Stimulated activated effector memory CD8-positive, alpha-beta T cell treated with anti-CD3 and anti-CD28 coated beads, Interleukin-12 subunit alpha, Interleukin-12 subunit beta, amount 100 ng/mL, for 72 hours (primary cell): ENCODE measurements around the gene TMEM41A.
A peak's percentile ranks its signal among the peaks of the same experiment; 100 is the strongest.

Experiments used
- ATAC-seq: fragments of 150-1000 bp; cut with Tn5 transposase; 2 replicates; pipeline ENCODE4 v1.10.0; 2021
- DNase-seq, 2 donors: peaks; one replicate each; pipeline ENCODE4 v3.0.0; 2021 to 2022; ENCODE audit warnings: low spot score in 2 of 2
- H3K27ac Mint-ChIP-seq: one replicate; pipeline ENCODE4 v1.8.0; 2022; ENCODE audit warnings: mild to moderate bottlenecking, mixed read lengths
- H3K36me3 Mint-ChIP-seq: one replicate; pipeline ENCODE4 v1.8.0; 2022; ENCODE audit warnings: mild to moderate bottlenecking, mixed read lengths
- H3K4me1 Mint-ChIP-seq: one replicate; pipeline ENCODE4 v1.8.0; 2022; ENCODE audit warnings: mixed read lengths
- H3K4me3 Mint-ChIP-seq: one replicate; pipeline ENCODE4 v1.8.0; 2022; ENCODE audit warnings: mild to moderate bottlenecking, mixed read lengths
- H3K9me3 Mint-ChIP-seq: one replicate; pipeline ENCODE4 v1.8.0; 2022; ENCODE audit warnings: mixed read lengths

TMEM41A gene

DNA sequence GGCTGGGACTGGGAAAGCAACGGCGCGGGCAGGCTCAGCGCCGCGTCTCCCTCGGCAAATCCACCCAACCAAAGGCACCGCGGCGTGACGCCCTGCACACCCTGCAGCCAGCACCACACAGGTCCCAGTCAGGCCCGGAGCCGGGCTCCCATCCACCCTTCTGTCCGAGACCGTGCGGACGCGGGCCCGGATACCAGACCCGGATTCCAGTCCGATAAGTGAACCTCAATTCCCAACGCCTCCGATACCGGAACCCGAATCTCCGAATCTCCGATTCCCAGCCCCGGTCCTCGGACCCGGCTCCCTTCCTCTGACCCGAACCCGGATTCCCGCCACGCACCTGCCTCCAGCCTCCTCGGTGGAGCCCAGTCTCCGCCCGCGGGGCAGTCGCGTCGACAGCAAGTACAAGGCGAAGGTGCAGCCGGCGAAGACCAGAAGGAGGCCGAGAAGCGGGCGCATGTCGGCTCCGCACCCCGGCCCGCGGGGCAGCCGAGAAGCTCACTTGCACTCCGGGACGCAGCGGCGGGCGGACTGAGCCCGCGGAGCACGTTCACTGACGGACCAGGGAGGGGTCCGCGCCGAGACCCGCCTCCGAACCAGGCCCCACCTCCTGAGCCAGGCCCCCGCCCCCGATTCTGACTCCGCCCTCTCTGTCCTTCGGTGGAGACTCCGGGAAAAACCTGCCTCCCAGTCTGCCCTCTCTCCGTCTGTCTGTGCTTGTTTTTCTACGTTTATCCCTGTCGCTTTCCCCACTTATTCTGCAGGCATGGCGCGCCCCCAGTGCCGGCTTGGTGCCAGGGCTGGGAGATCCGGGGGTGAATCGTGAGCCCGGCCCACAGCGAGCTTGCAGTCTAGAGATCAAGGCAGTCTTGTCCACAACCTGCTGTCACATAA lies at the start of gene TMEM41A:
Gene TMEM41A (minus strand): TSS at position 533 of the 894 bp plus-strand sequence. CDS start 74 bp downstream, at position 459.
- DNase-seq (peak; percentile 84 to 93), ATAC-seq (peak; percentile 99)
- Mint-ChIP-seq H3K4me1 (no peaks in the 10 kb centered on the region), H3K9me3 (no peaks in the 10 kb centered on the region), H3K27ac (peak within 1 kb of the TSS; percentile 95), H3K4me3 (peak within 1 kb of the TSS; percentile 86), H3K36me3 (peaks cover 42% of the 10 kb centered on the region)

DNA sequence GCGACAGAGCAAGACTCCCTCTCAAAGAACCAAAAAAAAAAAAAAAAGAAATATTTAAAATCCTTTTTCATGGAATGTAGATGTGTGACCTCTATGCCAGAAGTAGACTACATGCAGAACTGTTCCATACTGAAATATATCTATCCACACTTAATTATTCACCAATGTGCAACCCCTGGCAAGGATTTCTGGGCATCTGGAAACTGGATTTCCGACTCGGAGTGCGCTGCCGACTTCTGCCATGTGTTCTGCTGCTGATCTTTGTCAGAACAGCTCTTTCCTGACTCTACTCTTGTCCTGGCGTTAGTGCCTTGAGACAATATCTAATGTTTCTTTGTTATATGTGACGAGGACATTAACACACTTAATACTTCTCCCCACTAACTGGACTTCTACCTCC lies 41.9 kb upstream of the TMEM41A start:
- no peak overlapping the region for H3K4me3 Mint-ChIP-seq
- no peak for DNase-seq
- no peaks in the 10 kb centered on the region for H3K36me3 Mint-ChIP-seq
- H3K4me1 Mint-ChIP-seq = peaks cover 7% of the 10 kb centered on the region
- H3K27ac Mint-ChIP-seq = no peak overlapping the region
- H3K9me3 Mint-ChIP-seq = no peaks in the 10 kb centered on the region
- ATAC-seq = no peak

DNA sequence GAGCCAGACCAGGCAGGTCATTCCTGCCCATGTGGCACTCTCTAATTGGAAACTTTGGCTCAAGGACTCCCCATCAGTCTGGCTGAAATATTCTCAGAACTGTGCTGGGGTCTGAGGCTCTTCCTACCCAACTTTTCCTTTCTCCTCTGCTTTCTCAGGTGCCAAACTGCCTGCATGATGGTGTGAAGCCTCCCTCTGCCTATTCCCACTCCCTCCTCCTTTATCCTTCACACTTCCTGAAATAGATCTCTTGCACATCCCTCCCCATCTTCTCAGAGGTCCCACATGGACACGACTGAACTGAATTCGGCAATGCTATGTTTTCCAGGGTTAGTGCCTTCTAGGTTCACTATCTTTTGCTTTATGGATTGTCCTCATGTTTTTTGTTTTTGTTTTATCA lies 41.1 kb upstream of the TMEM41A start:
- no peak overlapping the region for H3K4me3 Mint-ChIP-seq
- DNase-seq (no peak), ATAC-seq (no peak)
- no peak overlapping the region for H3K27ac Mint-ChIP-seq
- no peaks in the 10 kb centered on the region for H3K36me3 Mint-ChIP-seq
- H3K9me3 Mint-ChIP-seq = no peaks in the 10 kb centered on the region
- peaks cover 7% of the 10 kb centered on the region for H3K4me1 Mint-ChIP-seq

DNA sequence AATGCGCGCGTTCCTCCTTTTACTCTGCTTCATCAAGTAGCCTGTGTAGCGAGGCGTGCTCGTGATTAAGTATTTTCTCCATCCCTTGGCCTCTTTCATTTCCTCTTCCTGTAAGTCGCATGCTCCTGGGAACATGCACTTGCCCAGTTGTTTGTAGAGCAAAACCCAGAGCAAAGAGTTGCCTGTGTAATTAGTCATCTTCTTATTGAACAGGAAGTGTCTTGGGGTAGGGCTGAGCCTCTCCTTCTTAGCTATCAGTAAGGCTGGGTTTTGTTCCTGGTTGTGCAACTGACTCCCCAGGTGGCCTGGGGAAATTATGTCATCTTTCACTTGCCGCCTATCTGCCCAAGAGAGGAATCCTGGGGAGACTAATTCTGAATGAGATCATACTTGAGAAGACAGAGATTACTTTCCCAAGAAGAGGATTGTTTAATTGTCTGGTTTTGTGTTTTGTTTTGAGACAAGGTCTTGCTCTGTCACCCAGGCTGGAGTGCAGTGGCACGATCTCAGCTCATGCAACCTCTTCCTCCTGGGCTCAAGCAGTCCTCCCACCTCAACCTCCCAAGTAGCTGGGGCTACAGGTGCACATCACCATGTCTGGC lies 38.6 kb upstream of the TMEM41A start:
- H3K27ac Mint-ChIP-seq = peak overlapping the region; percentile 24
- peaks cover 7% of the 10 kb centered on the region for H3K4me1 Mint-ChIP-seq
- DNase-seq (peak in 1 of 2 donors; percentile 68), ATAC-seq (peak; percentile 98)
- peak overlapping the region; percentile 11 for H3K4me3 Mint-ChIP-seq
- no peaks in the 10 kb centered on the region for H3K36me3 Mint-ChIP-seq
- no peaks in the 10 kb centered on the region for H3K9me3 Mint-ChIP-seq

DNA sequence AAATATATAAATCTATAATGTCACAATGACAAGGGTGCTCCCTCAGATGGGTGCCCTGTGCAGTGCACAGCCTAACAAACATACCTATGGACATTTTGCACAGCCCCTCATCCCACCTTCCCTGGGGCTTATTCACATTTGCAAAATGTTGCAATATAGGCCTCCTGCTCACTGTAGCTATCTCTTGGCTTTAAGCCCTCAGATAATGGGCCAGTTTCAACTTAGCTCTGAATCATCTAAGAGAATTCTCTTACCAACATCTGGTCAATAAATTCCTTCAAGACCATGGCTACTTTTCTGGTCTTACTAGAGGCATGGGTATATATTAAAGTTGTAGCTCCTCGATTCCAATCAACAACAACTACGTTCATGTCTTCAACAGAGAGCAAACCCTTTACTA lies 35.7 kb upstream of the TMEM41A start:
- H3K36me3 Mint-ChIP-seq = no peaks in the 10 kb centered on the region
- peaks cover 7% of the 10 kb centered on the region for H3K4me1 Mint-ChIP-seq
- no peak overlapping the region for H3K27ac Mint-ChIP-seq
- no peaks in the 10 kb centered on the region for H3K9me3 Mint-ChIP-seq
- DNase-seq = no peak
- ATAC-seq = no peak
- H3K4me3 Mint-ChIP-seq = no peak overlapping the region

DNA sequence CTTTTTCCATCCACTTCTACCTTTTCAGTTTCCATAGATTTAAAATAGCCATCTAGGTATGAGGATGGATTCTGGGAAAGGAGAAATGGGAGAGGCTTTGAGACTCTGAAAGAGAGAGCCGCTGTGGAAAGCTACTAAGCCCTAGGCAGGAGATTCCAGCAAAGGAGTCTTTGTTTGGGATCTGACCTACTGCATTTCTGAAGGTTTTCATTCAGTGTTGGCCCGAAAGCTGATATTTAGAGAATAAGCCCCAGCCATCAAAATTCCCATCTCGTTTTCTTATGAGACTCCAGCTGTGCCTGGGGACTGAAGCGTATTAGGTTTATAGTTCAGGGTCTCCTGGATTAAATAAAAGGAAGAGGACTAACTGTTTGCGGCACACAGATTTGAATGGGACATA lies 34.1 kb upstream of the TMEM41A start:
- H3K36me3 Mint-ChIP-seq = no peaks in the 10 kb centered on the region
- H3K9me3 Mint-ChIP-seq = no peaks in the 10 kb centered on the region
- H3K4me3 Mint-ChIP-seq = no peak overlapping the region
- H3K4me1 Mint-ChIP-seq = peaks cover 7% of the 10 kb centered on the region
- no peak for DNase-seq
- no peak for ATAC-seq
- no peak overlapping the region for H3K27ac Mint-ChIP-seq

DNA sequence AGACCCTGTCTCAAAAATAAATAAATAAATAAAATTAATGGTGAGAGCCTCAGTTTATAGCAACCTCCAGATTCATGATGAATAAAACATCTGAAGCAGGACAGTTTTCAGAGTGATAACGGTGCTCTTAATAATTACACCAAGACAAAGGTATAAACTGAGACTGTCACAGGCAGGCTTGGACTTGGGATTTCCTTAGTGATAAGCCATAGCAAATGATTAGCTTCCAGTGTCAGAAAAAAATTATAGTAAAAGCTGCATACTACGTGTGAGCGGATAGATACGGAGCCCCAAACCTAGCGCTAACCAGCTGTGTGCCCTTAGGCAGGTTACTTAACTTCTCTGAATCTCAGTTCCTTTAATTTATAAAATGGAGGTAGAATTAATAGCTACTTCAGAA lies 32.0 kb upstream of the TMEM41A start:
- DNase-seq (no peak), ATAC-seq (no peak)
- H3K36me3 Mint-ChIP-seq = no peaks in the 10 kb centered on the region
- no peaks in the 10 kb centered on the region for H3K4me1 Mint-ChIP-seq
- H3K9me3 Mint-ChIP-seq = no peaks in the 10 kb centered on the region
- no peak overlapping the region for H3K27ac Mint-ChIP-seq
- no peak overlapping the region for H3K4me3 Mint-ChIP-seq

DNA sequence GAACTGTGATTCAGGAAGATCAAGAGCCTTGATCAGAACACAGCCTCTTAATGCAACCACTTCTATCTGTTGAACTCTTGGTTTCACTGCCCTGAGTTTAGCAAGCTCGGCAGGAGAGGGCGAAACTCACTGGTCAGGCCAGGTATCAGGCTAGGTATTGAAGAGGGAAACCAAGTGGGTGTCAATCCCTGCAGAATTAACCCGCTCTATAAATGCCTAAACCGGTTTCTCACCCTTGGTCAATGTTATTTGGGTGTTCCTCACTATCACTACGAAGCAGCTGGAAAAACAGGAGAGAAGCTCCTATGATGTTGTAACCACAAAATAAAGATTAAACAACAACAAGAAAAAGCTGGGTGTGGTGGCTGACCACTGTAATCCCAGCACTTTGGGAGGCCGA lies 29.7 kb upstream of the TMEM41A start:
- no peak for ATAC-seq
- no peaks in the 10 kb centered on the region for H3K4me1 Mint-ChIP-seq
- no peak overlapping the region for H3K4me3 Mint-ChIP-seq
- H3K9me3 Mint-ChIP-seq = no peaks in the 10 kb centered on the region
- DNase-seq = no peak
- no peaks in the 10 kb centered on the region for H3K36me3 Mint-ChIP-seq
- no peak overlapping the region for H3K27ac Mint-ChIP-seq

DNA sequence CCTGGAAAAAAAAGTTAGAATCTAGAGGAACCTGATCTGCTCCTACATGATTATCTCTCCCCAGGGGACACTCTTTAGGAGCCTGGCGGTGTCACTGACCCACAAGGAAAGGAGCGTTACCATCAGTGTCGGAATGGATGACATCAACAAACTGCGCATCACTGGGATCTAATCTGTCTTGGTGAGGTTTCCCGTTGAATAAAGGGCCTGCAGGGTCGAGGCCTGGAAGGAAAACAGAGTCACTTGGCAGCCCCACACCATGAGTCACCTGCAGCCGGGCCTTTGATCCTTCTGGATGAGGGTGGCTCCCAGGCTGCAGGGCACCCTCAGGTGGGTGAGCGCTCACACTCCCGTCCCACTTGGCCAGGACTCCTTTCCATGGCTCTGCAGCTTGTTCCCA lies 28.5 kb upstream of the TMEM41A start:
- no peak for ATAC-seq
- Mint-ChIP-seq H3K36me3 (no peaks in the 10 kb centered on the region), H3K4me3 (no peak overlapping the region), H3K9me3 (no peaks in the 10 kb centered on the region), H3K4me1 (no peaks in the 10 kb centered on the region), H3K27ac (no peak overlapping the region)
- DNase-seq = no peak

DNA sequence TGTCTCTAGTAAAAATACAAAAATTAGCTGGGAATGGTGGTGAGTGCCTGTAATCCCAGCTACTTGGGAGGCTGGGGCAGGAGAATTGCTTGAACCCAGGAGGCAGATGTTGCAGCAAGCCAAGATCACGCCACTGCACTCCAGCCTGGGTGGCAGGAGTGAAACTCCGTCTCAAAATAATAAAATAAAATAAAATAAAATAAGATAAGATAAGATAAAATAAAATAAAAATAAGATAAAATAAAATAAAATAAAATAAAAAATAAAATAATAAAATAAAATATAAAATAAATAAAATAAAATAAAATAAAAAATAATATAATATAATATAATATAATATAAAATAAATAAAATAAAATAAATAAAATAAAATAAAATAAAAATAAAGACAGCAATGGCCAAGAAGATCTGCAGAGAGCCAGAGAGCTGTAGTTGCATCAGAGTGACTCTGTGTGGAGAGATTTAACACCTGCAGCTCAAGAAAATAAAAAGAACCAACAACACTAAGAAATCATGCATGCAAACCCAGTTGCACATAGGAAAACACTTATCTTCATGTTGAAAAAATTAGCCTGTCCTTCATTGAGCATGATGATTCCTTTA lies 27.6 kb upstream of the TMEM41A start:
- no peaks in the 10 kb centered on the region for H3K4me1 Mint-ChIP-seq
- H3K36me3 Mint-ChIP-seq = no peaks in the 10 kb centered on the region
- ATAC-seq (no peak), DNase-seq (no peak)
- H3K4me3 Mint-ChIP-seq = no peak overlapping the region
- no peak overlapping the region for H3K27ac Mint-ChIP-seq
- H3K9me3 Mint-ChIP-seq = no peaks in the 10 kb centered on the region

DNA sequence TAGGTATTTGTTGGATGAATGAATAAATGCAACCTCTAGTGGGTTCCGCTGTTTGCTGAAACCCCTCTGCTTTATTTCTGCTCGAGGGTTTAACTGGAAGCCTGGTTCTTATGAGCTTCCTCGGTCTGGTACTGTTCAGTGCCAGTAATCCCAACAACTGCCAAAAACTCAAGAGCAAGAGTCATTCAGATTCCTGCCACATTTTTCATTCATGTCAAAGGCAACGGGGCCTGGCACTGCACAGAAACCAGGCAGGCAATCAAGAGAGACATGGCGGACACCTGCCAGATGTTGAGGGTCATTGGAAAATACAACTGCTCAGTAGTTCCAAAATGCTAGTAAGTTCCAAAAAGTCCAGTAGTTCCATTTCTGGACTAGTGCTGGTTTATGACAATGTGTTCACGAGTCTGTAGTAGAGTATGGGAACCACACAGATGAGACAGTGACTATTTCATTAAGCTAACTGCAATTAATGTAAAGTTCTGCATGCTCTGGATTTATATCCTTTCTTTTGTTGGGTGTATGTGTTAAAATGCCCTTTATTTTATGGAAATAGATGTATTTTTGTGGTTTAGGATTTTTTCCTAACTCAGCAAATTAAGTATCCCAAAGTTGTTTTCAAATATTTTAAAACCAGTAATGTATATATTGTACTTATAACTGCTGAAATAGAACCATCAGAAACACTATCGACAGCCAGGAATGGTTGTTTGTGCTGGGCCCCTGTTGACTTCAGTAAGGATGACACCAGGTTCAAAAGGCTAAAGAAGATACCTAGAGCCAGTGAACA lies 22.7 kb upstream of the TMEM41A start:
- Mint-ChIP-seq H3K36me3 (no peaks in the 10 kb centered on the region), H3K9me3 (no peaks in the 10 kb centered on the region), H3K4me3 (no peak overlapping the region), H3K27ac (no peak overlapping the region), H3K4me1 (no peaks in the 10 kb centered on the region)
- ATAC-seq (no peak), DNase-seq (no peak)

DNA sequence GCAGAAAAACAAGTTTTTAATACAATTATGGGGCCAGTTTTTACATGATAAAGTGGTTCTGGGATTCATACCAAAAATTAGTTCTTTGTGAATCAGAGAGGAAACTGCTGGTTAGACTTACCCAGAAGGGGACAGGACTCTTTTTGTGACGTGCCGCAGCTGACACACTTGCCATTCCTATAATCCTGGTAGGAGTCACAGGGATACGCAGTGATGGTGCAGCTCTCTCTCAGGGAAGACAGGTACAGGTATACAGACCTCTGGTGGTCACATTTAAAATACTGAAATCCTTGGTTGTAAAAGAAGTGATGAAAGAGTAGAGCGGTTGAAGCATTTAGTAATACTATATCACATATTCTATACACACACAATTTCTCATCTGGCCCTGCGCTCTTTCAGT lies 20.2 kb upstream of the TMEM41A start:
- no peaks in the 10 kb centered on the region for H3K36me3 Mint-ChIP-seq
- DNase-seq (no peak), ATAC-seq (no peak)
- no peaks in the 10 kb centered on the region for H3K9me3 Mint-ChIP-seq
- H3K4me3 Mint-ChIP-seq = no peak overlapping the region
- H3K4me1 Mint-ChIP-seq = no peaks in the 10 kb centered on the region
- no peak overlapping the region for H3K27ac Mint-ChIP-seq

DNA sequence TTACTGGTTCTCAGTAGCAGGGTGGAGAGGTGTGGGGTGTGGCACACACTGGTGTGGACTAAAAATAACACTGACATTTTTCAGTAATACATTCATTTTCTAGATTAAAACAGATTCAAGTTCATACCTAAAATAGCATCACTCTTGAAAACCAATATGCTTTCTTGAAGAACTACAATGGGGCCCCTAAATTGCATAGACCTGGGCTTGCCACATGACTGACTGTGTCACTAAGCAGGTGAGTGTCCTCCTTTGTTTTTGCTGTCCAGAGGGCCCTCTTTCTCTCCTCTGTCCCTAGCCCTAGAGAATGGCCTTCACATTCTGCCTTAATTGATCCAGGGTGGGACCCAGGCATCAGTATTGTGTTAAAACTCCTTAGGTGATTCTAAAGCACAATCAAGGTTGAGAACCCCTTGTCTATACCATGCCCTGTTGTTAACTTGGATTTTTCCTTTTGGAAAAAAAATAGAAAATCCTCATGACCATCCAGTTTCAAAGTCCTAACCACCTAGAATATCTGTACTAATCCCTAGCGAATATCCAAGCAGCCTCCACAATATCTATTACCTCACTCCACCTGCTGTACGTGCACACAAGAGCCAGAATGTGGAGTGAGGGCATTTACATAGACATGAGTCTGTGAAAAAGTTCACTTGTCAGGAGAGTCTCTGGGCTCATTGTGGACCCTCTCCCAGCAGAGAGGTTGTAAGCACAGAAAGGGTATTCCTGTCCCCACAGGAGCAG lies 18.7 kb upstream of the TMEM41A start:
- DNase-seq = no peak
- no peak overlapping the region for H3K27ac Mint-ChIP-seq

DNA sequence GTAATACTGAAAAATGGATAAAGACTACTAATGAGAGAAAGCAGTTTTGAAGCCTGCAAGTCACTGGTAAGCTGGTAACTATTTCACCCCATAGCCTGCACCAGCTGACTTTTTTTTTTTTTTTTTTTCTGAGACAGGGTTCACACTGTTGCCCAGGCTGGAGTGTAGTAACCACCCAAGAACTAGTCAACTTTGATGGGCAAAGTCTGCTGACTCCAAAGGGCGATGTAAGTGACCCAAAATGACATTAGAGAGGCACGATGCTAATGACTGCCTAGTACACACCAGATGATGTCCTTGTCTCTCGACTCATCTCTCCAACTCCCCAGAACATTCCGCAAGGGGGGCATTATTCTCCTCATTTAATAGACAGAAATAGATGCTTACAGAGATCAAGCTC lies 12.9 kb upstream of the TMEM41A start:
- Mint-ChIP-seq H3K4me3 (no peak overlapping the region), H3K9me3 (no peaks in the 10 kb centered on the region), H3K4me1 (no peaks in the 10 kb centered on the region), H3K36me3 (no peaks in the 10 kb centered on the region), H3K27ac (no peak overlapping the region)
- ATAC-seq (no peak), DNase-seq (no peak)

More for the DNA sequence above, 18.7 kb upstream of the TMEM41A start:
- no peaks in the 10 kb centered on the region for H3K9me3 Mint-ChIP-seq
- no peaks in the 10 kb centered on the region for H3K36me3 Mint-ChIP-seq
- ATAC-seq = no peak
- no peaks in the 10 kb centered on the region for H3K4me1 Mint-ChIP-seq
- no peak overlapping the region for H3K4me3 Mint-ChIP-seq
